SU-DHL-6 (cell line): ENCODE measurements around the gene KIF1C.

Experiments
- H2AFZ ChIP-seq: fragments of 200-600 bp; sonication (generic); 2 replicates; pipeline ENCODE4 v1.6.1; 2014; ENCODE audit warnings: low read depth, mild to moderate bottlenecking, moderate library complexity, mixed read lengths, antibody characterized with exemption, low read length; ENCODE audit not compliant: severe bottlenecking
- H3F3A ChIP-seq: fragments of 200-600 bp; shearing (Covaris generic); 2 replicates; pipeline ENCODE4 v1.6.0; 2016; ENCODE audit warnings: antibody characterized with exemption, mild to moderate bottlenecking; ENCODE audit not compliant: insufficient read depth
- H3K27ac ChIP-seq: fragments of 200-600 bp; sonication (generic); 2 replicates; pipeline ENCODE4 v1.5.1; 2016; ENCODE audit warnings: low read depth, mild to moderate bottlenecking, low read length, moderate library complexity, mixed read lengths
- H3K27me3 ChIP-seq: fragments of 200-600 bp; sonication (generic), shearing (Covaris generic); 2 replicates; pipeline ENCODE4 v1.6.0; 2014; ENCODE audit warnings: mild to moderate bottlenecking, low read length
- H3K36me3 ChIP-seq: fragments of 200-600 bp; sonication (generic); 2 replicates; pipeline ENCODE4 v1.6.1; 2014; ENCODE audit warnings: mild to moderate bottlenecking, low read length, mixed read lengths
- H3K4me2 ChIP-seq: fragments of 300-600, 200-600 bp; shearing (Covaris generic), sonication (generic); 2 replicates; pipeline ENCODE4 v1.6.0; 2014; ENCODE audit warnings: low read length, low read depth, mild to moderate bottlenecking; ENCODE audit not compliant: poor library complexity, severe bottlenecking
- H3K4me3 ChIP-seq: fragments of 200-600 bp; sonication (generic); 2 replicates; pipeline ENCODE4 v1.5.1; 2014; ENCODE audit warnings: antibody characterized with exemption, low read length, mild to moderate bottlenecking, mixed read lengths; ENCODE audit not compliant: insufficient read depth, poor library complexity, severe bottlenecking
- H3K79me2 ChIP-seq: fragments of 200-600 bp; sonication (generic); 2 replicates; pipeline ENCODE4 v1.6.1; 2014; ENCODE audit warnings: mild to moderate bottlenecking, low read length, moderate library complexity; ENCODE audit not compliant: insufficient read depth
- H3K9ac ChIP-seq: fragments of 200-600 bp; sonication (generic); 2 replicates; pipeline ENCODE4 v1.7.0; 2014; ENCODE audit warnings: mild to moderate bottlenecking, low read length
- H3K9me2 ChIP-seq: fragments of 200-600 bp; sonication (generic); replicated peaks from 2 replicates; pipeline ENCODE4 v1.6.1; 2014; ENCODE audit warnings: low read length; ENCODE audit not compliant: insufficient read depth
- H3K9me3 ChIP-seq: fragments of 200-600 bp; sonication (generic); 2 replicates; pipeline ENCODE4 v1.6.1; 2014; ENCODE audit warnings: low read length, mixed read lengths; ENCODE audit not compliant: insufficient read depth
- H4K20me1 ChIP-seq: fragments of 200-600 bp; sonication (generic); 2 replicates; pipeline ENCODE4 v1.6.1; 2014; ENCODE audit warnings: low read depth, mild to moderate bottlenecking, antibody characterized with exemption, low read length, moderate library complexity, mixed read lengths
- EZH2phosphoT487 ChIP-seq: fragments of 200-600 bp; sonication (generic), shearing (Covaris generic); conservative IDR thresholded peaks from 2 replicates; pipeline ENCODE4 v1.6.1; 2018; ENCODE audit warnings: mild to moderate bottlenecking, antibody characterized with exemption, low read length, moderate library complexity, mixed read lengths
- TF ChIP-seq, protein P1 (sequence below): fragments of 200-600 bp; sonication (generic); IDR thresholded peaks from one replicate; pipeline ENCODE4 v1.5.1; 2017; ENCODE audit warnings: antibody characterized with exemption, mild to moderate bottlenecking, low read length, moderate library complexity; ENCODE audit not compliant: insufficient read depth, poor library complexity, severe bottlenecking

KIF1C gene

GRCh38 chr17:5022171-5022711 is 24.5 kb downstream of the KIF1C start:
- Histone ChIP-seq H3F3A (no peaks in the 10 kb centered on the region), H3K36me3 (no peaks in the 10 kb centered on the region), H3K27me3 (no peaks in the 10 kb centered on the region), H3K79me2 (no peaks in the 10 kb centered on the region), H3K4me2 (no peak overlapping the region), H4K20me1 (no peaks in the 10 kb centered on the region), H3K9ac (no peak overlapping the region), H3K27ac (no peak overlapping the region), H3K4me3 (no peak overlapping the region), H2AFZ (no peak overlapping the region), H3K9me2 (no peaks in the 10 kb centered on the region), H3K9me3 (no peaks in the 10 kb centered on the region)
- TF ChIP-seq, protein P1, sequence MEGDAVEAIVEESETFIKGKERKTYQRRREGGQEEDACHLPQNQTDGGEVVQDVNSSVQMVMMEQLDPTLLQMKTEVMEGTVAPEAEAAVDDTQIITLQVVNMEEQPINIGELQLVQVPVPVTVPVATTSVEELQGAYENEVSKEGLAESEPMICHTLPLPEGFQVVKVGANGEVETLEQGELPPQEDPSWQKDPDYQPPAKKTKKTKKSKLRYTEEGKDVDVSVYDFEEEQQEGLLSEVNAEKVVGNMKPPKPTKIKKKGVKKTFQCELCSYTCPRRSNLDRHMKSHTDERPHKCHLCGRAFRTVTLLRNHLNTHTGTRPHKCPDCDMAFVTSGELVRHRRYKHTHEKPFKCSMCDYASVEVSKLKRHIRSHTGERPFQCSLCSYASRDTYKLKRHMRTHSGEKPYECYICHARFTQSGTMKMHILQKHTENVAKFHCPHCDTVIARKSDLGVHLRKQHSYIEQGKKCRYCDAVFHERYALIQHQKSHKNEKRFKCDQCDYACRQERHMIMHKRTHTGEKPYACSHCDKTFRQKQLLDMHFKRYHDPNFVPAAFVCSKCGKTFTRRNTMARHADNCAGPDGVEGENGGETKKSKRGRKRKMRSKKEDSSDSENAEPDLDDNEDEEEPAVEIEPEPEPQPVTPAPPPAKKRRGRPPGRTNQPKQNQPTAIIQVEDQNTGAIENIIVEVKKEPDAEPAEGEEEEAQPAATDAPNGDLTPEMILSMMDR: no peak
- no peak for TF ChIP-seq EZH2phosphoT487

DNA sequence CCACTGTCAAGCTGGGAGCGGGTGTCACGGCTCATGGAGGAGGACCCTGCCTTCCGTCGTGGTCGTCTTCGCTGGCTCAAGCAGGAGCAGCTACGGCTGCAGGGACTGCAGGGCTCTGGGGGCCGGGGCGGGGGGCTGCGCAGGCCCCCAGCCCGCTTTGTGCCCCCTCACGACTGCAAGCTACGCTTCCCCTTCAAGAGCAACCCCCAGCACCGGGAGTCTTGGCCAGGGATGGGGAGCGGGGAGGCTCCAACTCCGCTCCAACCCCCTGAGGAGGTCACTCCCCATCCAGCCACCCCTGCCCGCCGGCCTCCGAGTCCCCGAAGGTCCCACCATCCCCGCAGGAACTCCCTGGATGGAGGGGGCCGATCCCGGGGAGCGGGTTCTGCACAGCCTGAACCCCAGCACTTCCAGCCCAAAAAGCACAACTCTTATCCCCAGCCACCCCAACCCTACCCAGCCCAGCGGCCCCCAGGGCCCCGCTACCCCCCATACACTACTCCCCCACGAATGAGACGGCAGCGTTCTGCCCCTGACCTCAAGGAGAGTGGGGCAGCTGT is 25.9 kb downstream of the KIF1C start:
- Histone ChIP-seq H3K9ac (no peak overlapping the region), H3K4me3 (no peak overlapping the region), H2AFZ (no peak overlapping the region)

DNA sequence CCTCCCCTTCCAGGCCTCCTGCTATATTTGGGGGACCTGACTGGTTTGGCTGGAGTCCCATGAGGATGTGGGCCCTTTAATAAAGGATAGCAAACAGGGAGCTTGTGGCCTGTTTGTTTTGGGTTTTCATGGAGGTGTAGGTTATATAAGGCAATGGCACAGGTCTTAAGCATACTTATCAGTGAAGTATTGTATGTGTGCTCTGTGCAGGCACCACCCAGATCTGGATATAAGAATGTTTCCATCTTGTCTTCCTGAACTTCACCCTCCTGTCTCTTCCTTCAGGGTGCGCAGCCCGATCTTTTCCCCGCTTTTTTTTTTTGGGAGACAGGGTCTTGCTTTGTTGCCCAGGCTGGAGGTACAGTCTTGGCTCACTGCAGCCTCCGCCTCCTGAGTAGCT is 26.9 kb downstream of the KIF1C start:
- H3K79me2 ChIP-seq: no peaks in the 10 kb centered on the region
- no peak overlapping the region for H3K4me2 ChIP-seq
- no peaks in the 10 kb centered on the region for H3K9me2 ChIP-seq
- no peak overlapping the region for H3K27ac ChIP-seq
- no peak overlapping the region for H3K4me3 ChIP-seq
- H3F3A ChIP-seq: no peaks in the 10 kb centered on the region
- no peak overlapping the region for H3K9ac ChIP-seq
- no peaks in the 10 kb centered on the region for H4K20me1 ChIP-seq
- no peaks in the 10 kb centered on the region for H3K36me3 ChIP-seq
- H2AFZ ChIP-seq: no peak overlapping the region
- no peaks in the 10 kb centered on the region for H3K27me3 ChIP-seq
- H3K9me3 ChIP-seq: no peaks in the 10 kb centered on the region
- TF ChIP-seq EZH2phosphoT487: no peak
- TF ChIP-seq, protein P1: no peak

More for the DNA sequence above, 25.9 kb downstream of the KIF1C start:
- no peaks in the 10 kb centered on the region for H3K27me3 ChIP-seq
- H3F3A ChIP-seq: no peaks in the 10 kb centered on the region
- TF ChIP-seq, protein P1: no peak
- no peak for TF ChIP-seq EZH2phosphoT487
- no peaks in the 10 kb centered on the region for H3K36me3 ChIP-seq
- no peak overlapping the region for H3K4me2 ChIP-seq
- no peak overlapping the region for H3K27ac ChIP-seq
- H4K20me1 ChIP-seq: no peaks in the 10 kb centered on the region
- no peaks in the 10 kb centered on the region for H3K9me2 ChIP-seq
- H3K79me2 ChIP-seq: no peaks in the 10 kb centered on the region
- no peaks in the 10 kb centered on the region for H3K9me3 ChIP-seq
